Measurements from ENCODE around the gene CABCOCO1.

CABCOCO1 gene

DNA sequence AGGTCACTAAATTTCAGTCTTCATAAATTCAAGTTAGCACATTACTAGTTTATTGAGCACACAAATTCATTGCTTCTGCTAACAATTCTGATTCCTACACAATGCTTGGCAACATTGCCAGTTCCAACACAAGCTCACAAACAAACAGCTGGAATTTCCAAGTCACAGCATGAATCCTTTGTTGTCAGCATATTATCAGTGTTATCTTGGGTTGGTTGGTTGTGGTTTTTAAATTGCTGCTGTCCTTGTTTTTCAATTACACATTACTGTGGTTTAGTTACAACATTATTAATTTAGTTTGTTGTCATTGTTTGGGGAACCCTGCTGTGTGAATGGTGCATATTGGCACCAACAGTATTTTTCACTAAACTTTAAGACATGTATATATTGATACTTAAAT is 152.8 kb downstream of the CABCOCO1 start:
- CTCF ChIA-PET = no interaction called here
- no peak for DNase-seq (ENCODE audit: extremely low spot score)
- TF ChIP-seq CTCF (IDR thresholded peaks at IDR 0.05; ENCODE audit: control extremely low read depth, extremely low read depth, low read depth, missing control alignments) = no peak
- POLR2A ChIA-PET = no interaction called here

Measured in GM10248 (cell line).